ENCODE data around the gene ASB14.
"Not testable (repeated sequence)": the region's sequence is repeated elsewhere in the genome, so short reads cannot be mapped to it uniquely, and the experiment has no call there.

Gene ASB14

GRCh38 chr3:57292159-57292896 is at the start of gene ASB14:
TSS of gene ASB14 (minus strand) at chr3:57292685. CDS start at chr3:57292033, 652 bp downstream.
- DNase-seq (ENCODE audit: low read depth) = no peak

DNA sequence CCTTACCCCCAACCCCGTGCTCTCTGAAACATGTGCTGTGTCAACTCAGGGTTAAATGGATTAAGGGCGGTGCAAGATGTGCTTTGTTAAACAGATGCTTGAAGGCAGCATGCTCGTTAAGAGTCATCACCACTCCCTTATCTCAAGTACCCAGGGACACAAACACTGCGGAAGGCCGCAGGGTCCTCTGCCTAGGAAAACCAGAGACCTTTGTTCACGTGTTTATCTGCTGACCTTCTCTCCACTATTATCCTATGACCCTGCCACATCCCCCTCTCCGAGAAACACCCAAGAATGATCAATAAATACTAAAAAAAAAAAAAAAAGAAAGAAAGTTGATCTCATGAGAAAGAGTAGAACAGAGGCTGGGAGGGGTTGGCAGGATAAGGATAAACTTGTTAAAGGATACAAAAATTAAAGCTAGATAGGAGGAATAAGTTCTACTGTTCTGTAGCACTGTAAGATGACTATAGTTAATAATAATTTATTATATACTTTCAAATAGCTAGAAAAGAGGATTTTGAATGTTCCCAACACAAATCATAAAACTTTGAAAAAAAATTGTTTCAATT is 46.7 kb upstream of the ASB14 start:
- not testable (repeated sequence) for DNase-seq (ENCODE audit: low read depth)

GRCh38 chr3:57338272-57339070 is 46.0 kb upstream of the ASB14 start:
- not testable (repeated sequence) for DNase-seq (ENCODE audit: low read depth)

DNA sequence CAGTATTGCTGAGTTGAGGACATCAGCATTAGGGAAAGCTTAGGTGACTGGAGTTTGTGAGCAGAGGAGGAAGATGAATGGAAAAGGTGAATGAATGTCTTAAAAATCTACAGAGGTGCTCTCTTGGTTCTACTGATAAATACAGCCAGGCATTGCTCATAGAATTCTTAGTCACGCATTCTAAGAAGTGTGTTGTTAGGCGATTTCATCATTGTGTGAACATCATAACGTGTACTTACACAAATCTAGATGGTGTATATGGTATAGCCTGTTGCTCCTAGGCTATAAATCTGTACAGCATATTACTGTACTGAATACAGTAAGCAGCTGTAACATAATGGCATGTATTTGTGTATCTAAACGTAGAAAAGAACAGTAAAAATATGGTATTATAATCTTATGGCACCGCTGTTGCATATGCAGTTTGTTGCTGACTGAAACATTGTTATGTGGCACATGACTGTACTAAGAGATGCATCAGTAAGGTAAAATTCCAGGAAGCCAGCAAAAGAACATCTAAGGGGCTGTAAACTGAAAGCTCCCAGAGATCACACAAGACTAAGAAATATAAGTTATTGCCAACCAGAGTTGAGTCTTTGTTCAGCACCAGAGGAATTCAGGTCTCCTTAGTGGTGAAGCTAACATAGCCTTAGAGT is 42.9 kb upstream of the ASB14 start:
- DNase-seq (ENCODE audit: low read depth) = no peak

GRCh38 chr3:57331078-57331610 is 38.7 kb upstream of the ASB14 start:
- DNase-seq (ENCODE audit: low read depth) = no peak

DNA sequence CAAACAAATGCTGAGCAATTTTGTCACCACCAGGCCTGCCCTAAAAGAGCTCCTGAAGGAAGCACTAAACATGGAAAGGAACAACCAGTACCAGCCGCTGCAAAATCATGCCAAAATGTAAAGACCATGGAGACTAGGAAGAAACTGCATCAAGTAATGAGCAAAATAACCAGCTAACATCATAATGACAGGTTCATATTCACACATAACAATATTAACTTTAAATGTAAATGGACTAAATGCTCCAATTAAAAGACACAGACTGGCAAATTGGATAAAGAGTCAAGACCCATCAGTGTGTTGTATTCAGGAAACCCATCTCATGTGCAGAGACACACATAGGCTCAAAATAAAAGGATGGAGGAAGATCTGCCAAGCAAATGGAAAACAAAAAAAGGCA is 34.0 kb upstream of the ASB14 start:
- not testable (repeated sequence) for DNase-seq (ENCODE audit: low read depth)

- no peak for DNase-seq (ENCODE audit: low read depth)
These were observed 21.7 kb upstream of the ASB14 start for GRCh38 chr3:57314204-57314603.

GRCh38 chr3:57309769-57310360 is 17.4 kb upstream of the ASB14 start:
- no peak for DNase-seq (ENCODE audit: low read depth)

DNA sequence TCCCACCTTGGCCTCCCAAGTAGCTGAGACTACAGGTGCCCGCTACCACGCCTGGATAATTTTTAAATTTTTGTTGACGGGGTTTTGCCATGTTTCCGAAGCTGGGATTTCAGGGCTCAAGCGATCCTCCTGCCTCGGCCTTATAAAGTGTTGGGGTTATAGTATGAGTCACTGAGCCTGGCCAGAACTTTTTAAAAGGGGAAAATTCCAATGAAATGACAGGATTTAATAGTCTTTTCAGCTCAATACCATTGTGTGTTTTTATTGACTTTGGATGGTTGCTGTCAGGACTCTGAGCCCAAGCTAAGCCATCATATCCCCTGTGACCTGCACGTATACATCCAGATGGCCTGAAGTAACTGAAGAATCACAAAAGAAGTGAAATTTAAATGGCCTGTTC is 11.0 kb upstream of the ASB14 start:
- DNase-seq (ENCODE audit: low read depth) = not testable (repeated sequence)

- no peak for DNase-seq (ENCODE audit: low read depth)
These were observed 5.6 kb upstream of the ASB14 start for GRCh38 chr3:57298041-57298440.

GRCh38 chr3:57292897-57293526 is 527 bp upstream of the ASB14 start:
- DNase-seq (ENCODE audit: low read depth) = no peak

DNA sequence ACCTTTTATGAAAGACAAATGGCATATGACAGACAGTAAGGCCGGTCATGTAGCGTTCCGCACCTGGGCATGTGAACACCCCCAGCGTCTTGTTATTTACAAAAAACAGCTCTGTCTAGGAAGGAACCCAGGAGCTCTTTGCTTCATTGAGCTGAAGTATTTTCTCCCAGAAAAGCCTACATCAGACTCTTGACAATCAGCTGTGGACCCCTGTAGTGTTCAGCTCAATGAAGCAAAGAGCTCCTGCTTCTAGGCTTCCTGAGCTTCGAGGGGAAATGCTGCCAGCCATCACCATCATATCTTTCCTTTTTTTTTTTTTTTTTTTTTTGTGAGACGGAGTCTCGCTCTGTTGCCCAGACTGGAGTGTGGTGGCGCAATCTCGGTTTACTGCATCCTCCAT is 4.1 kb downstream of the ASB14 start:
- no peak for DNase-seq (ENCODE audit: low read depth)

GRCh38 chr3:57287205-57287604 is 5.3 kb downstream of the ASB14 start:
- no peak for DNase-seq (ENCODE audit: low read depth)

- no peak for DNase-seq (ENCODE audit: low read depth)
These were observed 9.2 kb downstream of the ASB14 start for GRCh38 chr3:57283334-57283733.

- DNase-seq (ENCODE audit: low read depth) = no peak
These were observed 10.8 kb downstream of the ASB14 start for GRCh38 chr3:57281715-57282114.

- no peak for DNase-seq (ENCODE audit: low read depth)
These were observed 12.8 kb downstream of the ASB14 start for GRCh38 chr3:57279685-57280084.

GRCh38 chr3:57278237-57278636 is 14.2 kb downstream of the ASB14 start:
- no peak for DNase-seq (ENCODE audit: low read depth)

GRCh38 chr3:57275393-57275792 is 17.1 kb downstream of the ASB14 start:
- DNase-seq (ENCODE audit: low read depth) = no peak

DNA sequence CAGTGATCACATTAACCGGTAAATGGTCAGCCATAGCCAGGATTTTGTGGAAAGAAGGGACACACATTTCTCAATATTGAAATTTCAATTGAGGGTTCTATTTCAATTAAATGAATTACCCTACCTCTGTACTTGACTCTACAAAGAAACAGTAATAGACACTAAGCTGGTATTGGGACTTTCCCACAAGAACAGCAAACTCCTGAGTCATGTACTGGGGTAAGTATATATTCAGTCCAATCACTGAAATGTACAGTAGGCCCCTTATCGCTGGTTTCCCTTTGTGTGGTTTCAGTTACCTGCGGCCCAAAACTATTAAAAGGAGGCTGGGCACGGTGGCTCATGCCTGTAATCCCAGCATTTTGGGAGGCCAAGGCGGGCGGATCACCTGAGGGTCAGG is 17.6 kb downstream of the ASB14 start:
- no peak for DNase-seq (ENCODE audit: low read depth)

GRCh38 chr3:57268416-57268815 is 24.1 kb downstream of the ASB14 start:
- DNase-seq (ENCODE audit: low read depth) = no peak

- DNase-seq (ENCODE audit: low read depth) = no peak
These were observed 30.6 kb downstream of the ASB14 start for GRCh38 chr3:57261929-57262328.
